Smooth muscle cell (in vitro differentiated cells): ENCODE results near the gene PRKCZ. TPM values are rescaled to one million over a fixed set of nuclear protein-coding genes. Genes with fewer than 3 reads are reported as not detected.
"Not testable (repeated sequence)": the region's sequence is repeated elsewhere in the genome, so short reads cannot be mapped to it uniquely, and the experiment has no call there.

Experiments
- DNase-seq: peaks from one replicate; lab custom pipeline; 2025; ENCODE audit not compliant: unreplicated experiment; lab: John Stamatoyannopoulos, UW
- H2AFZ ChIP-seq: fragments of 200-600 bp; sonication (generic); 2 replicates; pipeline ENCODE4 v1.6.0; 2016; ENCODE audit warnings: antibody characterized with exemption, low read depth, mild to moderate bottlenecking
- H3F3A ChIP-seq: fragments of 200-600 bp; sonication (generic); 2 replicates; pipeline ENCODE4 v1.6.0; 2017; ENCODE audit warnings: antibody characterized with exemption, low read depth
- H3K27ac ChIP-seq: fragments of 200-600 bp; sonication (generic); 2 replicates; pipeline ENCODE4 v1.5.1; 2016; ENCODE audit warnings: low read depth, mild to moderate bottlenecking
- H3K27me3 ChIP-seq: fragments of 200-600 bp; sonication (generic); 2 replicates; pipeline ENCODE4 v1.6.1; 2016; ENCODE audit warnings: low read depth, mild to moderate bottlenecking
- H3K36me3 ChIP-seq: fragments of 200-600 bp; sonication (generic); 2 replicates; pipeline ENCODE4 v1.5.1; 2016; ENCODE audit warnings: low read depth
- H3K4me1 ChIP-seq: fragments of 200-600 bp; sonication (generic); 2 replicates; pipeline ENCODE4 v1.5.1; 2016; ENCODE audit warnings: low read depth
- H3K4me2 ChIP-seq: fragments of 200-600 bp; sonication (generic); 2 replicates; pipeline ENCODE4 v1.6.0; 2016; ENCODE audit warnings: mild to moderate bottlenecking
- H3K4me3 ChIP-seq: fragments of 200-600 bp; sonication (generic); 2 replicates; pipeline ENCODE4 v1.5.1; 2016; ENCODE audit warnings: mild to moderate bottlenecking
- H3K79me2 ChIP-seq: fragments of 200-600 bp; sonication (generic); 2 replicates; pipeline ENCODE4 v1.6.0; 2016; ENCODE audit warnings: low read depth, mild to moderate bottlenecking
- H3K9ac ChIP-seq: fragments of 200-600 bp; sonication (generic); 2 replicates; pipeline ENCODE4 v1.6.0; 2016; ENCODE audit warnings: low read depth
- H3K9me3 ChIP-seq: fragments of 200-600 bp; sonication (generic); replicated peaks from 2 replicates; pipeline ENCODE4 v1.5.1; 2016; ENCODE audit warnings: low read depth
- H4K20me1 ChIP-seq: fragments of 200-600 bp; sonication (generic); 2 replicates; pipeline ENCODE4 v1.6.0; 2016; ENCODE audit warnings: low read depth
- CTCF ChIP-seq: fragments of 200-600 bp; sonication (generic); IDR thresholded peaks from 2 replicates; pipeline ENCODE4 v1.5.1; 2017; ENCODE audit warnings: borderline replicate concordance, mild to moderate bottlenecking, antibody characterized with exemption; ENCODE audit not compliant: insufficient read depth, poor library complexity, severe bottlenecking
- WGBS: methylation state at CpG from one replicate; pipeline ENCODE4 v1.1.7; 2016; ENCODE audit warnings: low lambda C conversion rate; 5-methylcytosine and 5-hydroxymethylcytosine counted together
- polyA plus RNA-seq: library from polyadenylated mRNA; unstranded; fragments of >200 nt; fragmentation: Nextera tagmentation; extraction: Ambion mirVana; gene quantifications from 2 replicates; pipeline ENCODE4 v1.2.1, GENCODE V29; 2016
- total RNA-seq: library from RNA; depleted of rRNA; stranded (reverse); fragments of >200 nt; gene quantifications from 2 replicates; pipeline ENCODE4 v1.2.3, GENCODE V29; 2014

PRKCZ gene
- total and polyA plus RNA-seq, 2 experiments from 2014 or later: 5.8 to 10.3 TPM

- Histone ChIP-seq H3K27ac (no peak overlapping the region), H2AFZ (no peak overlapping the region), H3K4me3 (no peak overlapping the region), H3K36me3 (no peaks in the 10 kb centered on the region), H3K4me2 (no peak overlapping the region), H3K9ac (no peak overlapping the region), H3K4me1 (no peaks in the 10 kb centered on the region), H3K27me3 (no peaks in the 10 kb centered on the region), H4K20me1 (no peaks in the 10 kb centered on the region), H3K9me3 (no peaks in the 10 kb centered on the region), H3K79me2 (no peaks in the 10 kb centered on the region), H3F3A (no peaks in the 10 kb centered on the region)
- WGBS: 97% methylated on average over 11 of the region's 11 CpGs
- no peak for DNase-seq
- TF ChIP-seq CTCF: no peak
Measured at GRCh38 chr1:2146836-2147517, 96.8 kb downstream of the PRKCZ start.

- H4K20me1 ChIP-seq, H3K4me1 ChIP-seq, H3K79me2 ChIP-seq, H3K27me3 ChIP-seq, H3K4me2 ChIP-seq, H3K4me3 ChIP-seq, H3K36me3 ChIP-seq, H3K9me3 ChIP-seq, H3F3A ChIP-seq, H3K9ac ChIP-seq, DNase-seq, H3K27ac ChIP-seq, H2AFZ ChIP-seq: not testable (repeated sequence)
- WGBS: 95% methylated on average over 5 of the region's 5 CpGs
Measured at GRCh38 chr1:2147869-2148268, 97.7 kb downstream of the PRKCZ start.

GRCh38 chr1:2148691-2149090, 98.5 kb downstream of the PRKCZ start:
- DNase-seq: no peak
- no peak overlapping the region for H3K9ac ChIP-seq
- 94% methylated on average over 14 of the region's 14 CpGs for WGBS
- no peaks in the 10 kb centered on the region for H3K27me3 ChIP-seq
- H3F3A ChIP-seq: no peaks in the 10 kb centered on the region
- no peak overlapping the region for H3K4me2 ChIP-seq
- H3K36me3 ChIP-seq: no peaks in the 10 kb centered on the region
- no peaks in the 10 kb centered on the region for H3K79me2 ChIP-seq
- no peak for TF ChIP-seq CTCF
- H2AFZ ChIP-seq: no peak overlapping the region
- no peak overlapping the region for H3K27ac ChIP-seq
- H3K9me3 ChIP-seq: no peaks in the 10 kb centered on the region
- no peaks in the 10 kb centered on the region for H4K20me1 ChIP-seq
- no peaks in the 10 kb centered on the region for H3K4me1 ChIP-seq
- H3K4me3 ChIP-seq: no peak overlapping the region

GRCh38 chr1:2150801-2151200, 100.6 kb downstream of the PRKCZ start:
- TF ChIP-seq CTCF: no peak
- Histone ChIP-seq H3K36me3 (no peaks in the 10 kb centered on the region), H3K79me2 (no peaks in the 10 kb centered on the region), H3K4me2 (no peak overlapping the region), H4K20me1 (no peaks in the 10 kb centered on the region), H3F3A (no peaks in the 10 kb centered on the region), H3K4me1 (no peaks in the 10 kb centered on the region), H3K9me3 (no peaks in the 10 kb centered on the region), H2AFZ (no peak overlapping the region), H3K9ac (no peak overlapping the region), H3K4me3 (no peak overlapping the region), H3K27ac (no peak overlapping the region), H3K27me3 (no peaks in the 10 kb centered on the region)
- DNase-seq: no peak
- 96% methylated on average over 19 of the region's 19 CpGs for WGBS
